Measurements from ENCODE around the gene ERICH4.
"Not testable (repeated sequence)": the region's sequence is repeated elsewhere in the genome, so short reads cannot be mapped to it uniquely, and the experiment has no call there.

ERICH4 gene

DNA sequence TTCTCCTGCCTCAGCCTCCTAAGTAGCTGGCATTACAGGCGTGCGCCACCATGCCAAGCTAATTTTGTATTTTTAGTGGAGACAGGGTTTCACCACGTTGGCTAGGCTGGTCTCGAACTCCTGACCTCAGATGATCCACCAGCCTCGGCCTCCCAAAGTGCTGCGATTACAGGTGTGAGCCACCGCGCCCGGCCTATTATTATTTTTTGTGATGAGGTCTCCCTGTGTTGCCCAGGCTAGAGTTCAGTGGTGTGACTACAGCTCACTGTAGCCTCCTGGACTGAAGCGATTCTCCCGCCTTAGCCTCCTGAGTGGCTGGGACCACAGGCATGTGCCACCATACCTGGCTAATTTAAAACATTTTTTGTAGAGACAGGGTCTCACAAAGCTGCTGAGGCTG lies 7.6 kb upstream of the ERICH4 start:
- DNase-seq (ENCODE audit: low read depth in 2 of 2): not testable (repeated sequence)

DNA sequence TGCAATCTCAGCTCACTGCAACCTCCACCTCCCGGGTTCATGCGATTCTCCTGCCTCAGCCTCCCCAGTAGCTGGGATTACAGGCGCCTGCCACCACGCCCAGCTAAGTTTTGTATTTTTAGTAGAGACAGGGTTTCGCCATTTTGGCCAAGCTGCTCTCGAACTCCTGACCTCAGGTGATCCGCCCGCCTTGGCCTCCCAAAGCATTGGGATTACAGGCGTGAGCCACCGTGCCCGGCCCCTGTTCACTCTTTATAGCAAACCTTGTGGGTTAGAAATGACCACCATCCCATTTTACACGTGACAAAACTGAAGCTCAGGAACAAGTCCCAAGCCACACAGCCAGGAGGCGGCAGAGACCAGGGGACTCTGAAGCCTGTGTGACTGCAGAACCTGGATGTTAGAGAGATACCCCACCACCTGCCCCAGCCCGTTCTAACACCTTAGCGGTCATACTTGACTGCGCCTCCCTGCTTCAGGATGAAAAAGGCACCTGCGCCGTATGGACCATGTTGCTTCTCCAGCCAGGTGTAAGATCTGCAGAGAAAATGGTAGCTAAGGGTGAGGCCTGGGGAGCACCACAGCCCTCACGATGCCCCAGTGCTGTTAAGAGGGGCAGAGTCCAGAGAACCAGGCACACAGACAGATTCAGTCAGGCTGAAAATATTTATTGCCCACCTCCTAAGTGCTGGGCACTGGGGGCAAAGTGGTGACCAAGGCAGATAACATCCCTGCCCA lies 6.9 kb upstream of the ERICH4 start:
- DNase-seq (ENCODE audit: low read depth in 2 of 2): no peak

DNA sequence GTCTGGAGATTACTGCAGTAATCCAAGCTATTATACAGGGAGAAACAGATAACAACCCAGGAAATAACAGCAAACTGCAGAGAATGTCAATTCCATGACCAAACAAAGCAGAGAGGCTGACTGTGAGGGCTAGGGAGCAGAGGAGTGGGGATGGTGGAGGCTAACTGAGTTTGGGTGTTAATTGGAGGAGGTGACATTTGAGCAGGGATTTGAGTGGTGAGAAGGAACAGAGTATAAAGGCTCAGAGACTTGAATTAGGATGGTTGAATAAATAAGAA lies 6.3 kb upstream of the ERICH4 start:
- DNase-seq (ENCODE audit: low read depth in 2 of 2): no peak

DNA sequence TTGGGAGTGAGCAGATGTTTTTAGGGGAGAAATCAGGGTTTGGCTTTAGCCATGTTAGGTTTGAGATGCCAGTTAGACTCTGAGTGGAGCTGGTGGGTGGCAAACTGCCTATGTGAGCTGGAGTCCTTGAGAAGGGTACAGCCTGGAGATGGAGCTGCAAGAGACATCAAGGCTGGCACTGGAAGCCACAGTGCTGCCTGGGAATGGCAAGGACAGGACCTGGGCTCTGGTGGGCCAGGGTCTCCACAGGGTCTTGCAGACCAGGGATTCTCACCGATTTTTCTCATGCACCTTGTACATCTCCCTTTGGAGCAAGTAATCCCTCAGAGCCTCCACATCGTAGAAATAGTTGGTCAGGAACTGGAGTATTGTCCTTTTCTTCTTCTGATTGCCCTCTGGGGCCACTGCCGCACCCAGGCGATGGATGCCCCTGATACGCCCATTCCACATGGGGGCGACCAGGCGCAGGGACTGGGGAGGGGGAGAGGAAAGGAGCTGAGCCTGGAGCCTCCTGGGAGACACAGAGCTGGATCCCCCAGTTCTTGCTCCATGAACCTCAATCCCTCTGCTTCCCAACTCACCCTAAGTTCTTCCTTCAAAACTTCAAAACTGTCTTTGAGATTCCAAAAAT lies 4.9 kb upstream of the ERICH4 start:
- no peak for DNase-seq (ENCODE audit: low read depth in 2 of 2)

DNA sequence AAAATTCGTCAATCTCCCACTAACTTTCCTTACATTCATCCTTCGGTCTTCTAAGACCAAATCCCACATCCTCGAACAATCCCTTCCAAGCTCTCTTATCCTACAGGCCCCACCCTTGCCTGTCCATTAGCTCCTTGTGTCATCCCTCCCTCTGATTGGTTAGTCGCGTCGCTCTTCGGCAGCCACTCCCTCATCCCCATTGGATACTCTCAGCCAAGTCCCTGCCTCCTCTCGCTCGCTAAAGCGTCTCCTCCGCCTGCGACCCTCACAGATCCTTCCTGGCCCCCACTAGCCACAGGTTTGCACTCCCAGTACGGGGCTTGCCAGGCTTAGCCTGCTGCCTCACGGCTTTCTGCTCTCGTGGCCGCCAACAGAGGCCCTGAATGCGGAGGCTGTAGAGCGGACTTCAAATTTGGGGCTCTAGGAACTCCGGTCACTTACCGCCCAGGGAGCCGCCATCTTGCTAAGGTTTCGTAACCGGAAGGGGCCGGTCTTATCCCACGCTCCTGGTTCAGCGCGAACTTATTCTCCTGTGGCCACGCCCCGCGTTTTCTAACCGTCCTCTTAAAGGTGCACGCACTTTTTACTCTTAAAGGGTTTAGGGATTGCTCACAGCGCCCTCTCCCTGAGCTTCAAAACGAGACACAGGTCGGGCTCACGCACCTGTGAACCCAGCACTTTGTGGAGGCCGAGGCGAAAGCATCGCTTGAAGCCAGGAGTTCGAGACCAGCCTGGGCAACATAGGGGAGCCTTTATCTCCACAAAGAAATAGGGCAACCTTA lies 3.3 kb upstream of the ERICH4 start, which contains the start of gene DMAC2:
Gene DMAC2 (minus strand): TSS at position 472 of the 782 bp plus-strand sequence. CDS start 13 bp downstream, at position 459.
- peak; percentile 85 to 91 for DNase-seq (ENCODE audit: low read depth in 2 of 2)

DNA sequence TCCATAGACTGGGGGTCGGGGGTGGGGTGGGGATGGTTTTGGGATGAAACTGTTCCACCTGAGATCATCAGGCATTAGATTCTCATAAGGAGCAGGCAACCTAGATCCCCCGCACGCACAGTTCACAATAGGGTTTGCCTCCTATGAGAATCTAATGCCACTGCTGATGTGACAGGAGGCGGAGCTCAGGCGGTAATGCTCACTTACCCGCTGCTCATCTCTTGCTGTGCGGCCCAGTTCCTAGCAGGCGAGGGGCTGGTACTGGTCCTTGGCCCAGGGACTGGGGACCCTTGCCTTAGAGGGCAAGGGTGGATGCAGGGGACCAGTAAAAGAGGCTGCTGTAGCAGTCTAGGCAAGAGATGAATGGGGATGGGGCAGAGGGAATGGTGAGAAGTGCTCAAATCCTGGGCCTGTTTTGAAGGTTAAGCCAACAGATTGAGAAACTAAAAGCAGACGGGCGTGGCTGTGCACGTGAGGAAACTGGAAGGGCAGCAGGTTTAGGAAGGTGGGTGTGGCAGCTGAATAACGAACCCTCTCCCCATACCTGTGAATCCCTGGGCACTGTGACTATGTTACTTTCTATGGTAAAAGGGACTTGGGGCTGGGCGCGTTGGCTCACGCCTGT lies 1.5 kb upstream of the ERICH4 start:
- no peak for DNase-seq (ENCODE audit: low read depth in 2 of 2)

DNA sequence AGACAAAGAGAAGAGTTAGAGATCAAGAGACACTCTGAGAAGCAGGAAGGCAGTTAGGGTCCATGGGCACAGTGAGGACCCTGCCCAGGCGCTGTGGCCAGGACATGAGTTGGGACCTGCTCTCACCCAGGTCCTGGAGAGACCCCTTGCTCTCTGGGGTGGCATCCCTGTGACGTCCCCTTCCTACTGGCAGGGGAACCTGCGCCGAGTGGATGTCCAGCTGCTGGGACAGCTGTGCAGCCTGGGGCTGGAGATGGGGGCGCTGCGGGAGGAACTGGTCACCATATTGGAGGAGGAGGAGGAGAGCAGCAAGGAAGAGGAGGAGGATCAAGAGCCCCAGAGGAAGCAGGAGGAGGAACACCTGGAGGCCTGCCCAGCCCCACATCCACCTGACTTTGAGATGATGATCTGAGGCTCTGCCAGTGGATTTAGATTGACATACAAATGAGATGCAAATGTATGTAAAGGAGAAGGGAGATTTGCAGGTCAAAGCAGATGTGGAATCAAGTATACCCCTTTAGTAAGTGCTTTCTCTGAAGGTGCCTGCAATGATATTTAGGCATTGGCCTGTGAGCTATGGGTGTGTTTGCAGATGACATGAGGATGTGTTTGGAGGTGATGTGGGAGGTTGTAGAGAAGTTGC lies 978 bp downstream of the ERICH4 start:
- DNase-seq (ENCODE audit: low read depth in 2 of 2): no peak

DNA sequence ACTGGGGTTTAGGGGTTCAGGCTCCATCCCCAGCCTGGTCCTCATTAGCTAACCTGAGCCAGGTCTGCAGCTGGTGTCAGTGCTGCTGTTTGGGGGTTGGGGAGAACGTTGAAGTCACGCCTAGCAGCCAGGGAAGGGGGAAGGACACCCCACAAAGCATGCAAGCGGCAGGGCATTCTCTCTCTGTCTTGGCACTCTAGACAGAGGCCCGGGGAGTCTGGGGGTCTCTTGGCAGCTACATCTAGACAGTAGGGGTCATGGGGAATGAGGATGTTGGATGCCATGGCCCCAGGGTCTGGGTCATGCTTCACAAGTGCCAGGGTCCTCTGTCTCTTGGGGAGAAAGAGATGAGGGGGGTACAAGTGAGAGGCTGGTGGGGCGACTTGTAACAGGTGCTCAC lies 2.6 kb downstream of the ERICH4 start:
- no peak for DNase-seq (ENCODE audit: low read depth in 2 of 2)

DNA sequence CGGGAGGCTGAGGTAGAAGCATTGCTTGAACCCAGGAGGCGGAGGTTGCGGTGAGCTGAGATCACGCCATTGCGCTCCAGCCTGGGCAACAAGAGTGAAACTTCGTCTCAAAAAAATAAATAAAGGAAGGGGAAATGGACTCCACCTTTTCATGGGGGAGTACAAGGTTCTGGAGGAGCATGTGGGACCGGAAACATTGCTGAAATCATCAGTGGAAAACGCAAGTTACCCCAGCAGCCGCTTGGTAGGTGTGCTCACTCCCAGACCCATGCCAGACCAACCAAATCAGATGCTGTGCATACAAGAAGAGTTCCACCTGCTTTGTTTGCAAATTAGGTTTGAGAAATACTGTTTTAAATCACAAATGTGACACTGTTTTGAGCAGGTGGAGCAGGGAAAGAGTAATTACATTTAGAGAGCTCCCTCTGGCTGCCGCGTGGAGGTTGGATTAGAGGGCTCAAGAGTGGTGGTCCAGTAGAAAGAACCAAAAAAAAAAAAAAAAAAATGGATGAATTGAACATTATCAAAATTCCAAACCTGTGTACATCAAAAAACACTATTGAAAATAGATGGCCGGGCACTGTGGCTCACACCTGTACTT lies 4.9 kb downstream of the ERICH4 start:
- DNase-seq (ENCODE audit: low read depth in 2 of 2): no peak

DNA sequence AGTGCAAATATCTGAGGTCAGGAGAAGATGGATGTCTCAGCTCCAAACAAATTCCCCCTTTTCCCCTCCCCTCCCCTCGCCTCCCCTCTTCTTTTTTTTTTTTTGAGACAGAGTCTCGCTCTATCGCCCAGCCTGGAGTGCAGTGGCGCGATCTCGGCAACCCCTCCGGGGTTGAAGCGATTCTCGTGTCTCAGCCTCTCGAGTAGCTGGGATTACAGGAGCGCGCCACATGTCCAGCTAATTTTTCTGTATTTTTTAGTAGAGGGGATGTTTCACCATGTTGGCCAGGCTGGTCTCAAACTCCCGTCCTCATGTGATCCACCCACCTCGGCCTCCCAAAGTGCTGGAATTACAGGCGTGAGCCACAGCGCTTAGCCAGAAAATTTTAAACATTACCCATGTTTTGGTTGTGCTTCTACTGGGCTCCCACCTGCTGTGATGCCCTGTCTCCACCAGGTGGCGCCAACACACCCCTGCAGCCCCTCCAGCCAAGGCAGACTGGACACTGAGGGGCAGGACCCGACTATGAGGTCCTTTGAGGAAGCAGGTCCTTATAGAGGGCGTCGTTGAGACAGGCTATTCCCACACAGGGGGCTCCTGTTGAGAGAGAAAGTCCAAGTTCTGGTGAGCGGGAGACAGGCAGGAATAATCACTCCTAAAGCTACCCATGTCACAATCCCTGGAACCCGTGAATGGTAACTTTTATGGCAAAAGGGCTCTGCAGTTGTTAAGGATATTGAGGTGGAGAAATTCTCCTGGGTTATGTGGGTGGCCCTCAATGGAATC lies 6.3 kb downstream of the ERICH4 start:
- peak; percentile 46 to 47 for DNase-seq (ENCODE audit: low read depth in 2 of 2)

DNA sequence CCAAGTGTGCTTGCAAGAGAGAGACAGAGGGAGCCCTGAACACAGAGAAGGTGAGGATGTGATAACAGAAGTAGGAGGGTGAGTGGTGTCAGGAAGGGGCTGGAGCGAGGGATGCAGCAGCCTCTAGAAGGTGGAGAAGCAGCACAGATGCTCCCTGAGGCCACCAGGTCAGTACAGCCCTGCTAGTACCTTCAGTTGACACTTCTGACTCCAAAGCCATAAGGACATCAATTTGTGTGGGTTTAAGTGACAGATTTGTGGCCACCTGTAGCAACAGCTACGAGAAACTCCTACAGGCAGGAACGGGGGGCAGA lies 6.9 kb downstream of the ERICH4 start:
- DNase-seq (ENCODE audit: low read depth in 2 of 2): no peak

DNA sequence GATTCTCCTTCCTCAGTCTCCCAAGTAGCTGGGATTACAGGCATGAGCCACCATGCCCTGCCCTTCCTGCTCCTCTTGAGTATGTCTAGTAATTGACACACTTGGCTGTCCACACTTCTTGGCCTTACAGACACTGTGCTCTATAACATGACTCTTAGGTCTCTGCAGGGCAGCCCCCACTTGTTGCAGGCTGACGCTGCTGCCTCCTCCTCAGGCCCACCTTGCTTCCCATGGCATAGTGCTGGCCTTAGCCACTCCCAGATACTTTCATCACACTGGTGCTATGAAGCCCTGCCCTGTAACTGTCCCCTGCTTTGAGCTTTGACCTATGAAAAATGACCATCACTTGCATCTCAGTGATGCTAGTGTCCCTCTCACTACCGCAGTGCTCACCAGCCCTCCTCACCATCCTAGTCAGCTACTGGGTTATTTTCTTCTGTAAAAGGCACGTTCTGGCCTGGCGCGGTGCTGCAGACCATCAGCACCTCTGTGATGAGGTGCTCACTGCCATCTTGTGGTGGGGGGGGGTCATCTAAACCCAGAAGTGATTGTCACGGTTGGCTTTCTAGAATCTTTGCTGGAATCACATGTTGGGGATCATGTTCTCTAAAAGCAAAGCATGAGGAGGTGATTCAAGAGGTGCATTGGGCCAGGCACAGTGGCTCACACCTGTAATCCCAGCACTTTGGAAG lies 9.8 kb downstream of the ERICH4 start:
- DNase-seq (ENCODE audit: low read depth in 2 of 2): no peak

DNA sequence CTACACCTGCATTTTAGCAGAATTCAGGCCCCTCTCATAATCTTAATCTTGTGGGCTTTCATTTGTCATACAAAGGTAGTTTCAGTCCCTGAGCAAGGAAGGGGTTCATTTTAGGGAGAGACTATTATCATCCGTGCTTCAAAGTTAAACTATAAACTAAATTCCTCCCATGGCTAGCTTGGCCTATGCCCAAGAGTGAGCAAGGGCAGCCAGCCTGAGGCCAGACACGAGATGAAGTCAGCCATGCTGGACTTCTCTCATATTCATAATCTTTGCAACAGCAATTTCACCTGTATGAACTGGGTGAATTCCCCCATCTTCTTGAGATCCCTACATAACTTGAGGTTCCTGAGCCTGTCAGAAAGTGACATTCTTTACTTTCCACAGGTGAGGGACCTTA lies 13.0 kb downstream of the ERICH4 start:
- DNase-seq (ENCODE audit: low read depth in 2 of 2): no peak

DNA sequence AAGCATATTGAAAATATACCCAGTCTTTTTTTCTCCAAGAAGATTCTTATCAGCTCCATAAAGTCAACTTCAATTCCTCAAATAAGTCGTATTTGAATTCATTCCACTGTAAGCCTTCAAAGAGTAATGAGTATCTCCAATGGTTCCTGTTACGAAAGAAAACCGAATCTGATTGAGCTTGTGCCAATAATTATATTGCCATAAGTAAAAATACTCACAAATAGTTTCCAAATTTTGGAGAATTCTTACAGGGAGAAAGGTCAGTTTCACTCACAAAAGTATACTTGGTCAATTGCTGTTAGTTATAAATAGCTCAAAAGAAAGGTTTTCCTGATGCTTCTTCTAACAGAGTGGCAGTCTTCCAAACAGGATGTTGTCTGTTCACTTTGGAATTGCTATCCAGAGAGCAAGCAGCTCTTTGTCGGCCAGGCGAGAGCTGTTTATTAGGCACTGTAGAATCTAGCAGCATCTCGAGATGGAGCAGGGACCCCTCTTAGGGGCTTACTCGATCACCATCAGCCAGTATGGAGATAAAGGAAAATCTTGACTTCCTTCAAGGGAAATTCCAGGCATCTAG lies 13.5 kb downstream of the ERICH4 start:
- no peak for DNase-seq (ENCODE audit: low read depth in 2 of 2)

DNA sequence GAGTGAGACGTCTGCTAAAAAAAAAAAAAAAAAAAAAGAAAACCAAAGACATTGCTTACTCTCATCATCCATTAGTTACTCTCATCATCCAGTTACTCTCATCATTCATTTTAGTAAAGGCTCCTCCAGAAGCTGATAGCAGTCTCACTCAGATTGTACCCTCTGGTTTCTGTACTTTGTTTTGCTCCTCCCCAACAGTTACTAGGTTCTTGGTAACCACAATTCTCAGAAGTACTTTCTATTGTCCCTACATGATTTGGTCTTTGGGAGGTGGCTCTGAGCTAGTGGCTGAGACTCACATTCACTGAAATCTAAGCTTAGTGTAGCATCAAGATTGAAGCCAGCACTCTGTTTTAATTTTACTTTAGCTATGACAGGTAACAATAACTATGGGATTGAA lies 14.3 kb downstream of the ERICH4 start:
- DNase-seq (ENCODE audit: low read depth in 2 of 2): no peak

DNA sequence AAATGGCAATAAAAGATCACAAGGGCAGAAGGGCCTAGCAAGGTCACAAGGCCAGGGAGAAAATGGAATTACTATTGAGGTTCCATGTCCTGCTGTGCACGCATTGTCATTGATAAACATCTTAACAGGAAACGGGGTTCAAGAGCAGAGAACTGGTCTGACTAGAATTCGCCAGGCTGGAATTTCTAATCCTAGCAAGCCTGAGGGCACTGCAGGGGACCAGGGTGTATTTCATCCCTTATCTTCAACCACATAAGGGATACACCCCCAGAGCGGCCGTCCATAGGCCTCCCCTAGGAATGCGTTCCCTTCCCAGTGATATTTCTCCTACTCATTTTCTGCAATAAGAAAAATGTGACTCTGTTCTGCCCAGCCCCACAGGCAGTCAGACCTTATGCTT lies 19.5 kb downstream of the ERICH4 start:
- no peak for DNase-seq (ENCODE audit: low read depth in 2 of 2)

DNA sequence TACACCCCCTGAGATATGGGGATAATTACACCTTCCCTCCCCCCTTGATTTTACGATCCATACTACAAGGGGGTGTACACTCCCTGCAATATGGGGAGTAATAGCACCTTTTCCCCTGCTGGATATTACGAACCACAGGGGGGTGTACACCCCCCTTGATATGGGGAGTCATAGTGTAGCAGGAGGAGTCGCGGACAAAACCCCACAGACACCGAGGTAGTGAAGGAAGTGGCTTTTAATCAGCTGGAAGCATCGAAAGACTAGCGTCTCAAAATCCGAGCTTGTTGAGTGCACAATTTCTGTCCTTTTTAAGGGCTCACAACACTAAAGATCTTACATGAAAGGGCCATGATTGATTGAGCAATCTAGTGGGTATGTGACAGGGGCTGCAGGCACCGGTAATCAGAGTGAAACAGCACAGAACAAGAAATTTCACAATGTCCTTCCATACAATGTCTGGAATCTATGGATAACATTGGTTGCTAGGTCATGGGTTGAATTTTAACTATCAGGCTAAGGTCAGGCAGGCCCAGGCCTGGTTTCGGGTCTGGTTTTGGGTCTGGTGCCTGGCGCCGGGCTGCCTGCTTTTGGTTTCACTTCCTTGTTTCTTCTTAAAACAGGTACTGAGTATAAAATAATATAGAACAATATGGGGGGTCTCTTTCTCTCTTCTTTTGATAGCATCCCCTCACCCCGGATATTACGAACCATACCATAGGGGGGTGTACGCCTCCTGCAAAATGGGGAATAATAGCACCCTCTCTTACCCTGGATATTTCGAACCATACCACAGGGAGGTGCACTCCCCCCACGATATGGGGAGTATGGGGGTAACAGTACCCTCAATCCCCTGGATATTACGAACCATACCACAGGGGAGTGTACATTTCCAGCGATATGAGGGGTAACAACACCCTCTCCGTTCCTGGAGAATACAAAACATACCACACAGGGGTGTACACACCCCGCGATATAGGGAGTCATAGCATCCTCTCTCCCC lies 20.6 kb downstream of the ERICH4 start:
- DNase-seq (ENCODE audit: low read depth in 2 of 2): not testable (repeated sequence)

DNA sequence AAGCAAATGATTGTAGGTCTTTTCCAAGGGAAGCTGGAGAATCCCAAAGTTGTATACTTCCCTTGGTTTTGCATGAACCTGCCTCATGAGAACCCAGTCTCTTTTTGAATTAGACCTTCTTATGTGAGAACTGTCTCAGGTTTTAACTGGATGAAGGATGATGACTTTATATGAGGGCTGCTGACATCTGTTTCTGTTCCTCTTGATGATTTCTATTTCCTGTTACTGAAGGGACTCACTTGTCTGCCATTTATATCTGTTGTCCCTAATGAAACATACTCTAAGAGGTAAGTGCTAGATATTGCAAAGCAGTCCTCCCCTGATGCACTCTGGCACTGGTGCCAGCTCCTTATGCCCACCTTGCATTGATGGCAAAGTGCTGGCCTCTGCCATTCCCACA lies 33.6 kb downstream of the ERICH4 start:
- DNase-seq (ENCODE audit: low read depth in 2 of 2): no peak

DNA sequence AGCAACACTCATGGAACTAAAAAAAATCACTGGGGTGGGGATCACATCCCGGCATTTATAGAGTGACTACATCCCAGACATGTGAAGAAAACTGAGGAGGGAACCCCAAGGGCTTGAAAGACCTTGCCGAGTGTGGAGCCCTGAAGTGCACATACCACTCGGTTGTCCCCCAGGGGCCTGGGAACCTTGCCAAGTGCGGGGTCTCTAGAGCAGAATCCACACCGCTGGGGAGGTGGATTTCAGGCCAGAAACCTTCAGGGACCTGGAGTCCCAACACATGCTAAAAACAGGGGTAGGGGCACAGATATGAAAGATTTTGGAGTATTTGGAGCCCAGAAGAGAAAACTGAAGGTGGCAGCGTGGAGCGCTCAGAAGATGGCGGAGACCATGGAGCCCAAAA lies 35.2 kb downstream of the ERICH4 start:
- DNase-seq (ENCODE audit: low read depth in 2 of 2): no peak

All from stimulated activated CD8-positive, alpha-beta memory T cell treated with anti-CD3 and anti-CD28 coated beads, Interleukin-2, amount 100 ng/mL, for 1 hour (primary cell).